OCI-LY3 (cell line): ENCODE measurements around the gene MAP2K7.
A peak's percentile ranks its signal among the peaks of the same experiment; 100 is the strongest.

Source experiments
- H2AFZ ChIP-seq: fragments of 200-600, 300-600 bp; shearing (Covaris generic); 2 replicates; pipeline ENCODE4 v1.6.0; 2014; ENCODE audit warnings: antibody characterized with exemption, low read depth, low read length
- H3K27ac ChIP-seq: fragments of 200-600, 300-600 bp; sonication (generic); 2 replicates; pipeline ENCODE4 v1.5.1; 2014; ENCODE audit warnings: mild to moderate bottlenecking, low read length, moderate library complexity, mixed read lengths
- H3K27me3 ChIP-seq: fragments of 200-600, 300-600 bp; sonication (generic); 2 replicates; pipeline ENCODE4 v1.6.1; 2014; ENCODE audit warnings: low read depth, low read length, mixed read lengths
- H3K36me3 ChIP-seq: fragments of 200-600, 300-600 bp; sonication (generic); replicated peaks from 2 replicates; pipeline ENCODE3; 2014; ENCODE audit warnings: low read depth, low read length, mixed read lengths
- H3K4me1 ChIP-seq: fragments of 300-600, 200-600 bp; sonication (generic); 2 replicates; pipeline ENCODE4 v1.6.1; 2014; ENCODE audit warnings: low read length, mixed read lengths
- H3K4me2 ChIP-seq: fragments of 200-600, 300-600 bp; sonication (generic); 2 replicates; pipeline ENCODE4 v1.6.1; 2014; ENCODE audit warnings: low read length, mixed read lengths
- H3K4me3 ChIP-seq: fragments of 300-600, 200-600 bp; sonication (generic); 2 replicates; pipeline ENCODE4 v1.5.1; 2014; ENCODE audit warnings: antibody characterized with exemption, mild to moderate bottlenecking, low read length, moderate library complexity
- H3K79me2 ChIP-seq: fragments of 300-600, 200-600 bp; shearing (Covaris generic); 2 replicates; pipeline ENCODE4 v1.6.1; 2014; ENCODE audit warnings: mild to moderate bottlenecking, low read length, mixed read lengths
- H3K9ac ChIP-seq: fragments of 300-600, 200-600 bp; shearing (Covaris generic); 2 replicates; pipeline ENCODE4 v1.6.0; 2014; ENCODE audit warnings: mild to moderate bottlenecking, low read length, moderate library complexity
- H3K9me3 ChIP-seq: fragments of 200-600, 300-600 bp; shearing (Covaris generic); 2 replicates; pipeline ENCODE4 v1.6.1; 2014; ENCODE audit warnings: low read length, mixed read lengths; ENCODE audit not compliant: insufficient read depth
- H4K20me1 ChIP-seq: fragments of 200-600, 300-600 bp; sonication (generic); 2 replicates; pipeline ENCODE4 v1.6.1; 2016; ENCODE audit warnings: low read length, mixed read lengths; ENCODE audit not compliant: insufficient read depth
- EZH2phosphoT487 ChIP-seq: fragments of 200-600 bp; shearing (Covaris generic); IDR thresholded peaks from 2 replicates; pipeline ENCODE4 v1.6.1; 2018; ENCODE audit warnings: antibody characterized with exemption, mixed run types, low read depth
- TF ChIP-seq, protein P1 (sequence below): fragments of 200-600, 300-600 bp; sonication (generic); IDR thresholded peaks from 2 replicates; pipeline ENCODE4 v1.5.1; 2014; ENCODE audit warnings: antibody characterized with exemption, low read length, low read depth

MAP2K7 gene

GRCh38 chr19:7920519-7921301 lies 17.0 kb downstream of the MAP2K7 start:
- H3K27me3 ChIP-seq: no peaks in the 10 kb centered on the region
- H3K27ac ChIP-seq: peak overlapping the region; percentile 80
- H3K4me2 ChIP-seq: peak overlapping the region; percentile 96
- TF ChIP-seq, protein P1, sequence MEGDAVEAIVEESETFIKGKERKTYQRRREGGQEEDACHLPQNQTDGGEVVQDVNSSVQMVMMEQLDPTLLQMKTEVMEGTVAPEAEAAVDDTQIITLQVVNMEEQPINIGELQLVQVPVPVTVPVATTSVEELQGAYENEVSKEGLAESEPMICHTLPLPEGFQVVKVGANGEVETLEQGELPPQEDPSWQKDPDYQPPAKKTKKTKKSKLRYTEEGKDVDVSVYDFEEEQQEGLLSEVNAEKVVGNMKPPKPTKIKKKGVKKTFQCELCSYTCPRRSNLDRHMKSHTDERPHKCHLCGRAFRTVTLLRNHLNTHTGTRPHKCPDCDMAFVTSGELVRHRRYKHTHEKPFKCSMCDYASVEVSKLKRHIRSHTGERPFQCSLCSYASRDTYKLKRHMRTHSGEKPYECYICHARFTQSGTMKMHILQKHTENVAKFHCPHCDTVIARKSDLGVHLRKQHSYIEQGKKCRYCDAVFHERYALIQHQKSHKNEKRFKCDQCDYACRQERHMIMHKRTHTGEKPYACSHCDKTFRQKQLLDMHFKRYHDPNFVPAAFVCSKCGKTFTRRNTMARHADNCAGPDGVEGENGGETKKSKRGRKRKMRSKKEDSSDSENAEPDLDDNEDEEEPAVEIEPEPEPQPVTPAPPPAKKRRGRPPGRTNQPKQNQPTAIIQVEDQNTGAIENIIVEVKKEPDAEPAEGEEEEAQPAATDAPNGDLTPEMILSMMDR: no peak
- TF ChIP-seq EZH2phosphoT487: no peak
- H3K4me1 ChIP-seq: peaks cover 11% of the 10 kb centered on the region
- peaks cover 10% of the 10 kb centered on the region for H3K36me3 ChIP-seq
- no peaks in the 10 kb centered on the region for H3K79me2 ChIP-seq
- H4K20me1 ChIP-seq: peaks cover 7% of the 10 kb centered on the region; the same call in 1 of the 2 replicates
- H3K9me3 ChIP-seq: no peaks in the 10 kb centered on the region
- H3K4me3 ChIP-seq: peak overlapping the region; percentile 86
- peak overlapping the region; percentile 80 for H3K9ac ChIP-seq
- H2AFZ ChIP-seq: peak overlapping the region; percentile 48; the same call in 1 of the 2 replicates

DNA sequence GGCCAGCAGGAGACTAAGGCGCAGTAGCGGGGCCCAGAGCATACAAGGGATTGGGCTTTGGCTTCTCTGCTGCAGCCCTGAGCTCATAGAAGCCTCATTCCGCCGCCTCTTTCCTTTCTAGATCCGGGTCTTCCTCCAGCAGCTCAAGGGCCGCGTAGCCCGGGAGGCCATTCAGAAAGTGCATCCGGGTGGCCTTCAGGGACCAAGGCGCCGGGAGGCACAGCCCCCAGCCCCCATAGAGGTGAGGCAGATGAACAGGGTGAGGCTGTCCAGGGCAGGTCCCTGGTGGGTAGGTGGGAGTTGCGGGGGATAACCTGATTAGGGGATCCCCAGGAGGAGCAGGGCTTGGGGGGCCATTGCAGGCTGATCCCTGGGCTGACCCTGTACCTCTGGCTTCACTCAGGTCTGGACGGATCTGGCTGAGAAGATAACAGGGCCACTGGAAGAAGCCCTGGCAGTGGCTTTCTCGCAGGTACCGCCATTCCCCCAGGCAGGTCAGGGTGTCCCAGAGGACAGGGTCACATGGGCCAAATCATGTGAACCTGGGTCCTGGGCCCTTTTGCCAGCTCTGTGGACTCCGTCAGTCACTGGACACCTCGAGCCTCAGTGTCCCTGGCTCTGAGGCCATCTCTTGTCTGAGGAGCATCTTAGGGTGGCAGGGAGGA lies 17.8 kb downstream of the MAP2K7 start:
- H3K4me3 ChIP-seq: peak overlapping the region; percentile 81
- TF ChIP-seq, protein P1: no peak
- TF ChIP-seq EZH2phosphoT487: no peak
- peak overlapping the region; percentile 49 for H3K9ac ChIP-seq
- H3K9me3 ChIP-seq: no peaks in the 10 kb centered on the region
- H3K4me2 ChIP-seq: peak overlapping the region; percentile 74
- H3K79me2 ChIP-seq: no peaks in the 10 kb centered on the region
- H3K27me3 ChIP-seq: no peaks in the 10 kb centered on the region
- no peak overlapping the region for H2AFZ ChIP-seq
- peaks cover 10% of the 10 kb centered on the region for H3K36me3 ChIP-seq
- H3K4me1 ChIP-seq: peaks cover 8% of the 10 kb centered on the region
- H4K20me1 ChIP-seq: peaks cover 7% of the 10 kb centered on the region; the same call in 1 of the 2 replicates
- H3K27ac ChIP-seq: no peak overlapping the region

- TF ChIP-seq EZH2phosphoT487: no peak
- TF ChIP-seq, protein P1: no peak
- Histone ChIP-seq H3K4me3 (no peak overlapping the region), H3K4me1 (peaks cover 8% of the 10 kb centered on the region), H3K79me2 (no peaks in the 10 kb centered on the region), H3K36me3 (peaks cover 14% of the 10 kb centered on the region), H3K27me3 (no peaks in the 10 kb centered on the region), H2AFZ (no peak overlapping the region), H4K20me1 (peaks cover 7% of the 10 kb centered on the region; the same call in 1 of the 2 replicates), H3K27ac (no peak overlapping the region), H3K9me3 (no peaks in the 10 kb centered on the region), H3K4me2 (0 out of 2 replicates have a peak overlapping the region, but pooled peaks have one; percentile 74), H3K9ac (no peak overlapping the region)
Observed at GRCh38 chr19:7921967-7922835, 18.5 kb downstream of the MAP2K7 start.
